NCI-H146 treated with DMSO at 0.1 percent for 48 hours (cell line): Measurements from ENCODE around the gene SHKBP1.
"Not testable (repeated sequence)": the region's sequence is repeated elsewhere in the genome, so short reads cannot be mapped to it uniquely, and the experiment has no call there.

ENCODE experiments used
- DNase-seq: peaks from one replicate; lab custom pipeline; 2025; ENCODE audit not compliant: unreplicated experiment; lab: John Stamatoyannopoulos, UW

The SHKBP1 gene

GRCh38 chr19:40584007-40584406, 7.3 kb downstream of the SHKBP1 start:
- no peak for DNase-seq

DNA sequence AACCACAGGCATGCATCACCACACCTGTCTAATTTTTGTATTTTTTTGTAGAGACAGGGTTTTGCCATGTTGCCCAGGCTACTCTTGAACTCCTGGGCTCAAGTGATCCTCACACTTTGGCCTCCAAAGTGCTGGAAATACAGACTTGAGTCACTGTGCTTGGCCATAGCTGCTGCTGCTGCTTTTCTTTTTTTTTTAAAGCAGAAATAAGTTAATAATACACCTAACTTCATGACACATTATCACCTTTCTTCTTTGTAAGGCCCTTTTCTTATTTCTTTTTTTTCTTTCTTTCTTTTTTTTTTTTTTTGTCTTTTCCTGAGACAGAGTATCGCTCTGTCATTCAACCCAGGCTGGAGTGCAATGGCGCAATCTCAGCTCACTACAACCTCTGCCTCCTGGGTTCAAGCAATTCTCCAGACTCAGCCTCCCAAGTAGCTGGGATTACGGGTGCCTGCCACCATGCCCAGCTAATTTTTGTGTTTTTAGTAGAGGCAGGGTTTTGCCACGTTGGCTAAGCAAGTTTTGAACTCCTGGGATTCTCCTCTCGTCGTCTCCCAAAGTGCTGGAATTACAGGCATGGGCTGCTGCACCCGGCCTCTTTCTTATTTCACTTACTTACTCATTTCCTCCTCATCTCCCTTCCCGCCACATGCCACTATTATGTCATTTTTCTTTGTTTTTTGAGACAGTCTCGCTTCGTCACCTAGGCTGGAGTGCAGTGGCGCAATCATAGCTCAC, 8.7 kb downstream of the SHKBP1 start:
- DNase-seq: no peak

- no peak for DNase-seq
Observed at GRCh38 chr19:40585982-40586422, 9.3 kb downstream of the SHKBP1 start.

GRCh38 chr19:40586611-40587010, 9.9 kb downstream of the SHKBP1 start:
- no peak for DNase-seq

DNA sequence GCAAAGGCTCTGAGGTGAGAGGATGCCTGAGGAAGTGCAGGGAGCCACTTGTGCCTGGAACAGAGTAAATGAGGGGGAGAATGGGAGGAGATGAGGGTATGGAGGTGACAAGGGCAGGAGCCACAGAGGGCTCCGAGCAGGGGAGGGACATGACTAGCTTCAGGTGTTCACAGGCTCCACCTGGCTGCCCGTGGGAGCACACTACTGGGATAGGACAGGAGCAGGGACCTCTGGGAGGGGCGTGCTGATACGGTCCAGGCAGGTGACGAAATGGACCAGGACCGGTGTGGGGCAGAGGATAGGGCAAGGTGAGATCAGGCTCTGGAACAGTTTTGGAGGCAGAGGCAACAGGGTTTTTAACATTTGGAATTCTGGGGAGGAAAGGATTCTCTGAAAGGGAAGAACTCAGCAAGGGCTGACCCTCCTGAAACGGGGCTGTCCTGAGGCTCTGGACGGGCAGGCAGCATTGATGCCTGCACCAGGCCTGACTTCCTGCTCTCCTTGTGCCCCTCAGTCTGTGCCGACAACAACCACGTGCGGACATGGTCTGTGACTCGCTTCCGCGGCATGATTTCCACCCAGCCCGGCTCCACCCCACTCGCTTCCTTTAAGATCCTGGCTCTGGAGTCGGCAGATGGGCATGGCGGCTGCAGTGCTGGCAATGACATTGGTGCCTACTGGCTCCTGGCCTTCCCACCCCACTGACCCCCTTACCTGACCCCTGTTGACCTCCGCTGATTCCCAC, 11.6 kb downstream of the SHKBP1 start:
- no peak for DNase-seq

DNA sequence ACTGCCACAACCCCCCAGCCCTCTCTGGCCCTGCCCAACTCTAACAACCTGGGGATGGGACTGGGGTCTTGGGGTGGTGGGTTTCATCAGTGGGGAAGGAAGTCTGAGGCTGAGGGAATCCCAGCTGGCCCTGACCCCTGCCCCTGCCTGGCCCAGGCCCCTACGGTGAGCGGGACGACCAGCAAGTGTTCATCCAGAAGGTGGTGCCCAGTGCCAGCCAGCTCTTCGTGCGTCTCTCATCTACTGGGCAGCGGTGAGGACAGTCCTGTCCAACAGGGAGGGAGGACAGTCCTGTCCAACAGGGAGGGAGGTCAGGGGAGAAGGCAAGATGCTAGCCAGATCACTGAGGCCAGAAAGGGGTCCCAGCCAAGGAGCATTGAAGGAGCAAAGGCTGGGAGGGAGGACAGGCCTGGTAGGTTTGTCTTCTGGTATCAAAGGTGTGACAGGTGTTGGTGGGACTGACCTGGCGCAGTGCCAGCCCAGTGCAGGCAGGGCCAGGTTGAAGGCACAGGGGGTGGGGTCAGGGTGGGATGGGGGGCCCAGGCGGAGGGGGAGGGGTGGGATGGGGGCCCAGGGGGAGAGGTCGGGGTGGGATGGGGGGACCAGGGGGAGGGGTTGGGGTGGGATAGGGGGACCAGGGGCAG, 12.4 kb downstream of the SHKBP1 start:
- no peak for DNase-seq

DNA sequence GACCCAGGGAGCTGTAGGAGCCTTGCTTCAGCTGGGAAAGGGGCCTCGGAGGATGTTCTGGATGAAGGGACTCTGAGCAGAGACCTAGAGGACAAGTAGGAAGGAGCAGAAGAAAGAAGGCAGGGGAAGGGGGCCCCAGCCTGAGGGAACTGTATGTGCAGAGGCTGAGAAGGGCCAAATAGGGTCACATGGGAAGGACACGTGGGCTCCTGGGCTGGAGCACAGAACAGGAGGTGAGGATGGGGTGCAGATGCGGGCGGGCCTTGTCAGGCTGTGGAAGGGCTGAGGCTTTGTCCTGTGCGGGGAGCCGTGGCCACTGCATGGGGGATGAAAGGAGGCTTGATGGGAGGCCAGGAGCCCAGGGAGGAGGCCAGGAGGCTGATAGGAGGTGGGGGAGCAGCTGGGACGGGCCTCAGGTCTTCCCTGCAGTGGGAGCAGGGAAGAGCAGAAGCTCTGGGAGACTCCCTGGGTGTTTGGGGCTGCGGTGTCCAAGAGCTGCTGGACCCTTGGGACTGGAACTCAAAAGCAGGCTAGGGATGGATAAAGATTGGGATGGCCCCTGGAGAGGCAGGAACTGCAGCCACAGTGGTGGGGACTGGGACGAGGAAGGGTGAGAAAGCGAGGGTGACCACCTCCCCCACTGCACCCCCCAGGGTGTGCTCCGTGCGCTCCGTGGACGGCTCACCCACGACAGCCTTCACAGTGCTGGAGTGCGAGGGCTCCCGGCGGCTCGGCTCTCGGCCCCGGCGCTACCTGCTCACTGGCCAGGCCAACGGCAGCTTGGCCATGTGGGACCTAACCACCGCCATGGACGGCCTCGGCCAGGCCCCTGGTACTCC, 13.1 kb downstream of the SHKBP1 start:
- DNase-seq: no peak

GRCh38 chr19:40590464-40591265, 14.0 kb downstream of the SHKBP1 start:
- DNase-seq: no peak

GRCh38 chr19:40591724-40592123, 15.1 kb downstream of the SHKBP1 start:
- not testable (repeated sequence) for DNase-seq

GRCh38 chr19:40592170-40592569, 15.5 kb downstream of the SHKBP1 start:
- DNase-seq: peak; percentile 26

- no peak for DNase-seq
Observed at GRCh38 chr19:40594255-40594654, 17.6 kb downstream of the SHKBP1 start.

GRCh38 chr19:40594657-40595091, 18.0 kb downstream of the SHKBP1 start:
- DNase-seq: no peak

DNA sequence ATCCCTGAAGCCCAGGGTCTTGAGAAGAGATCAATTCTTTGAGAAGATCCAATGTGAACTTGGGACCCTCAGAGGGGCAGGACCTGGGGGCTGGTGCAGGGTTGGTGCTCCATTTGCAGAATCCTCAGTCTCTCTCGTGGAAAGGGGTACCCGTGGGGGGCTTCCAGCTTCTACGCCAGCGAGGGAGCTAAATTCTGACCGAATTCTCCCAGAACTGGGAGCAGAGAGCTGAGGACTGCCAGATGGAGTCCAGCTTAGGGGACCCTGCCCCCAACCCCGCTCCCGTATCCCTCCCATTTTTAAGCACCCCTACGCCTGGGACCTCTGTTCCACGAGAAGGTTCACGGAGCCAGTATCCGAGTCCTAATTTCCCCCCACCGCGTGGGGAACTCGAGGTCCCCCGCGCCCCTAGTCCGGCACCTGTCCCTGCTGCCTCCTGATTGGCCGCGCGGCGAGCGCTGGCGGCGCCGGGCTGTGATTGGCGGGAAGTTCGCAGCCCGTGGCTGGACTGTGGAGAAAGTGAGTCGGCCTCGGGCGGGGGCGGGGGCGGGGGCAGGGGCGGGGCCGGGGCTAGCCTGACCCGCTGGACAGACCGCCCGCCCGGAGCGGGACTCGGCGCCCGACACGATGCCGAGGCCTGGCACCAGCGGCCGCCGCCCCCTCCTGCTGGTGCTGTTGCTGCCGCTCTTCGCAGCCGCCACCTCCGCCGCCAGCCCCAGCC, 20.1 kb downstream of the SHKBP1 start:
- no peak for DNase-seq

GRCh38 chr19:40597329-40597838, 20.7 kb downstream of the SHKBP1 start:
- no peak for DNase-seq

DNA sequence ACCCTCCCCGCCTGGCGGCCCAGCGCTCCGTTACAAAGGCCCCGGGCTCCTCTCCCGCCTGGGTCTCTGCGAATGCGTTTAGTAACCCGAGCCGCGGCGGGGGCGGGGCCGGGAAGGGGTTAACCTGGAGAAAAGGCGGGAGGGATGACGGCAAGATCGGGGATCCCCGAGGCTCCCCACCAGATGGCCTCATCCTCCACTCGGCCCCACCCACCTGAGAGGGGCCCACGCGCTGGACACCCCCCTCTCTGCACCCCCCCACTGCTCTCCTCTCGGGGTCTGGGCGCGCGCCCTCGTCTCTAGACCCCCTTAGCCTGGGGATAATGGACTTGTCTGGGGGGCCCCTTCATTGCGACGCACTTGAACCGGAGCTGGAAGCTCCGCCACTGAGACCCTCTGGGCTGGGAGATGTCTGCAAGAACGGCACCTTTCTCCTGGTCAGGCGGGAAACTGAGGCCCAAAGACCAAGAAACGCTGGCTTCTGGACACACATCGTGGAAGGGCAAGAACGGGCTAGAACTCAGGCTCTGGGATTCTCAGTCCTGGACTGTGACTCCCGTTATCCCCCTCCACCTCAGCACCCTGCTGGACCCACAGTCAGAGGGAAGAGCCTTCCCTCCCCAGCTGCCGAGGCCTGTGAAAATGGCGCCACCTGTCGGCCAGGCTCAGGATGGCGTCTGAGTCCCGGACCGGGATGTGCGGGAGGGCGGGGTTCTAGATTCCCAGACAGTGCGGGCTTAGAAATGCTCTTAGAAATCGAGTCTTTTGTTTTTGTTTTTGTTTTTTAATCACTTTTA, 21.6 kb downstream of the SHKBP1 start:
- peak; percentile 59 for DNase-seq

GRCh38 chr19:40598918-40599307, 22.2 kb downstream of the SHKBP1 start:
- DNase-seq: no peak

GRCh38 chr19:40599331-40599901, 22.7 kb downstream of the SHKBP1 start:
- DNase-seq: no peak

DNA sequence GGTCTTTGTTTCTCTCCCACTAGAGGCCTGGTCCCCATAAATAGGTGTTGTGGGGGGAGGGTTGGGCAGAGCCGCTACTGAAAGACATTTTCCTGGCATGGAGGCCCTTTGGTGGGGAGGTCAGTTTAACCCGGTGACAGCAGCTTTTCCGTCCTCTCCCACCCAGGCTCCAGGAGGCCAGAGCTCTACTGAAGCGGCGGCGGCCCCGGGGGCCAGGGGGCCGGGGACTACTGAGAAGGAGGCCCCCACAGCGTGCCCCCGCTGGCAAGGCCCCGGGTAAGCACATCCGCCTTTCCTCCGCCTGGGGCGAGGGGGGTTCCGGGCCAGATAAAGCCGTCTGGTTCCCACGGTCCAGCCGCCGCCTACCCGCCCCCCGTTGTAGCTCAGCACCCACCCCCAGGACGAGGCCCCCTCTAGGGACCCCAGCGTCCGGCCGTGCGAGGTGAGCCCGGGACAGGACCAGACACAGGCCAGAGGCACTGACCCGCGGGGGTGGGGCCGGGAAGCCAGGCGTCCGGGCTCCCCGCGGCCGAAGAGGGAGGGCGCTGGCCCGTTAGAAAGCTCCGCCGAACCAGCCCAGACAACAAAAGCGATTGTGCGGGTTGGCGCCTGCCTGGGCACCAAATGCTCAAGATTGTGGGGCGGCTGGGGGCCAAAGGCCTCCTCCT, 23.4 kb downstream of the SHKBP1 start:
- DNase-seq: no peak
